Measurements from ENCODE around the gene KRT7.

- TF ChIP-seq CTCF (IDR thresholded peaks at IDR 0.05) (no peak), POLR2A (IDR thresholded peaks at IDR 0.05) (peak in 1 of 2 donors; percentile 60)
Observed at GRCh38 chr12:52189376-52190174, 43.5 kb upstream of the KRT7 start.

All from thyroid gland (tissue), 4 donors.